Tibial nerve (tissue), 3 donors: ENCODE results near the gene ZNF792.

Experiments
- CTCF ChIP-seq, 5 experiments: fragments of 200-600 bp in 3 of 5; fragments of 450-650 bp in 2 of 5; sonication (generic) in 3 of 5; IDR thresholded peaks; one replicate each; pipeline ENCODE4 v1.5.1; 2016 to 2019; ENCODE audit warnings: antibody characterized with exemption in 5 of 5, mild to moderate bottlenecking in 3 of 5, moderate library complexity in 2 of 5
- POLR2A ChIP-seq, 2 donors: fragments of 450-650 bp; IDR thresholded peaks; one replicate each; pipeline ENCODE4 v1.6.1; 2017; ENCODE audit warnings: antibody characterized with exemption in 2 of 2, mild to moderate bottlenecking in 2 of 2, moderate library complexity in 2 of 2

- TF ChIP-seq POLR2A (IDR thresholded peaks at IDR 0.05), result no peak
- TF ChIP-seq CTCF (IDR thresholded peaks at IDR 0.05), result no peak
Observed at GRCh38 chr19:34995551-34995950, 31.5 kb upstream of the ZNF792 start.
